Daoy (cell line): Measurements from ENCODE around the gene GJA3. TPM values are rescaled to one million over a fixed set of nuclear protein-coding genes. Genes with fewer than 3 reads are reported as not detected.

ENCODE experiments used
- total RNA-seq: library from RNA; depleted of rRNA; stranded (reverse); fragments of >200 nt; shearing (Covaris generic); gene quantifications from 2 replicates; pipeline ENCODE4 v1.2.3, GENCODE V29; 2014; rRNA removed

The GJA3 gene
- total RNA-seq, 1 experiment from 2014 or later, result 1.4 TPM

Other genes starting within 250 kb of the GJA3 start
- gene ZMYM2, start 202.3 kb downstream of the GJA3 start, total RNA-seq, result 18.9 and 37.4 TPM in 2 replicates
- 0.77 and 5.3 TPM in 2 replicates for gene GJB2, start 31.9 kb upstream of the GJA3 start, total RNA-seq
- not detected in 2 replicates for gene GJB6, start 71.3 kb upstream of the GJA3 start, total RNA-seq